ENCODE data around the gene WWOX.
A peak's percentile ranks its signal among the peaks of the same experiment; 100 is the strongest.
"Not testable (repeated sequence)": the region's sequence is repeated elsewhere in the genome, so short reads cannot be mapped to it uniquely, and the experiment has no call there.

The WWOX gene

DNA sequence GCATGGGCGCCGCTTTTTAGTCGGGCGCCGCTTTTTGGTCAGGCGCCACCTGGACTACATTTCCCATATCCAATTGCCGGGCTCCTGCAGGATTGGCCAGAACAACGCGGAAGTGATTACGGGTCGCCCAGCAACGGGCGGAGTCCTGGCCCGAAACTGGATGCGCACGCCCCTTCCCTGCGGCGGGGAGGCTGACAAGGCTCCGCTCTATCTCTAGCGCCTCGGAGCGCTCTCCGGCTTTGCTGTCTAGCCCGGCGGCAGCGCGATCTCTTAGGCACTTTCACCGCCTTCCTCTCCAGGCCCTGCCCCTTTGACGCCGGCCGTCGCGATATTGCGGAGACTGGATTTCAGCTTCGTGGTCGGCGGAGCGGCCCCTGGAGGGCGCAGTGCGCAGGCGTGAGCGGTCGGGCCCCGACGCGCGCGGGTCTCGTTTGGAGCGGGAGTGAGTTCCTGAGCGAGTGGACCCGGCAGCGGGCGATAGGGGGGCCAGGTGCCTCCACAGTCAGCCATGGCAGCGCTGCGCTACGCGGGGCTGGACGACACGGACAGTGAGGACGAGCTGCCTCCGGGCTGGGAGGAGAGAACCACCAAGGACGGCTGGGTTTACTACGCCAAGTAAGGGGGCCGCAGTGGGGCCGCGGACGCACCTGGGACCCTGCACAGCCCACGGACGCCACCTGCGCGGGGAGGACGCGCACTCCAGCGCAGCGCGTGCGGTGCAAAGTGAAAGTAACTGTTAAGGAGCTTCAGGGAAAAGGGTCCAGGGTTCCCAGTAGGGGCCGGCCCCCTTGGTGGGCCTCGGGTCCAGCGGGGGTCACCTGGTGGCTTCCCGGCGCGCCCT, at the start of gene WWOX:
Gene WWOX, plus strand, starts transcription at position 384 of the 841 bp plus-strand sequence.
- DNase-seq: peak; percentile 98

DNA sequence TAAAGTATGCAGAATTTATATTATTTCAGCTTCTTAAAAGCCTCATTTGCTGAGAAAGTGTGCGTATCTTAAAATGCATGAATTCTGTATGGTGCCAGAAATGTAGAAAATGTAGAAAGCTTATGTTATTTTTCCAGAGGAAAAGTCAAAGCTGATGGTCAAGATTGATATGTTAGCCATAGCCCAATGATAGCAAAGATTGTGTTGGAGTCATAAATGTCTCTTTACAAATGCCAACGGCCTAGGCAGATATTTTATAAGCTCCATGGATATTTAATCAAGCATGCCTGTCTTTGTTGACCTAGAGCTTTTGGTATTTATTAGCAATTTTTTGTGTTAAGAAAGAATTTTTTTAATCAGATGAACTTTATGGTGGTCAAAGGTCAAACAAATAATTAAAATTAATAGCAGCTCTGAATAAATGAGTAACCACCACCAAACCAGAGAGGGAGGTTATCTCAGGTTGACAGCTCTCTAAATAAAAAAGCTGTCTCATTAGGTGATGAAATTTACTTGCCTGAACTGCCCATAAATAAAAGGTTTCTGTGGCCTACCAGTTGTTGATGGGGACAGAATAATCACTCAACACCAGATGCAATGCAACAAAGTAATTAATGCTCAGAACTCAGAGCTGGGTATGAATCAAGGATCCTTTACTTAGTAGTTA, 48.6 kb upstream of the WWOX start:
- no peak for DNase-seq

GRCh38 chr16:78057803-78058564, 41.5 kb upstream of the WWOX start:
- DNase-seq: no peak

DNA sequence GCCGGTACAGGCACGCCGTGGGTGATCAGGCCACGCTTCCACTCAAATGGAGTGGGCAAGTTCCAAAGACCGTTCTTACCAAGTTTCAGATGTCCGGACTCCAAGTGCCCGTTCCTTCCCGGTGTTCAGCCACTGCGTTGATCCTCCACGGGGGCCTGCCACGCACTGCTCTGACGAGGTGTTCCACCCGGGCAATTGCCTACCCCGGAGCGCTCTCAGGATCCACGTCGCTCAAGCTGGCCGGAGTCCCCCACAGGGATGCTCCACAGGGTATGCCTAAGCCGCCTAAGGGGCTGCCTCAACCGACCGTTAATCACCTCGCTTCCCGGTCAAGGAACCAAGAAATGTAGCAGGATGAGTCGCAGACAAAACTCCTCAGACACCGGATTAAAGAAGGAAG, 39.6 kb upstream of the WWOX start:
- DNase-seq: not testable (repeated sequence)

GRCh38 chr16:78060295-78060694, 39.2 kb upstream of the WWOX start:
- no peak for DNase-seq

DNA sequence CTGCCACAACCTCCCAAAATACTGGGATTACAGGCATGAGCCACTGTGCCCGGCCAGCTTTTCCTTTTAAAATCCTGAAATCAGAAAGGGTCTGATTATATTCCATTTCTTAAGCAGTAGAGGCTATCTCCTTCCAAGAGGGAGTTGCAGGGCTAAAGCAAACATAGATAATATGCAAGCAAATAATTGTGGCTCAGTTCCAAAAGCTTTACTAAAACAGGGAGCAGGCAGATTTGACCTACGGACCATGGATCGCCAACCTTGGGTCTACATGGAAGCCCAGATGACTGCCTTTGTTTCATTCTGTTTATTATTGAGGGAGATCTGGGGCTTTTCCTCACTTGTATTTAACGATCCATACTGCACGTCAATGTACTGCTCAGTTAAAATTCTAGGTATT, 38.6 kb upstream of the WWOX start:
- no peak for DNase-seq

- DNase-seq: no peak
These were observed 34.1 kb upstream of the WWOX start for GRCh38 chr16:78065319-78065718.

GRCh38 chr16:78069913-78070312, 29.5 kb upstream of the WWOX start:
- DNase-seq: no peak

GRCh38 chr16:78072275-78072674, 27.2 kb upstream of the WWOX start:
- DNase-seq: no peak

DNA sequence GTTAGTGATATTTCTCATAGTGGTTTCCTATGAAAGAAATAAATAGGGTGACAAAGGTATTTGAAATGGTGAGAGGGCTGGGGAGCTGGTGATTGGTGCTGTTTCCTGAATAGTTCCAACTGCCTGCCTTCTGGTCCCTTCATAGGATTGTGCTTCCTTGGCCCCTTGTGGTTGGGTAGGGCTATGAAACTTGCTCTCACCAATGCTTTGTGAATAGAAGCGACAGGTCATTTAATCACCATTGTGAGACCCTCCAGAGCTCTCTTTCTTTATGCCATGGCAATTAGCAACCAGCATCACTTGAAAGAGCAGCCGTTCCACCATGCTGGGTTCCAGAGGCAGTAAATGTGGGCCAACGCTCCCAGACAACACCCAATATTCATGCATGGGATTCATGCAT, 23.7 kb upstream of the WWOX start:
- DNase-seq: no peak

DNA sequence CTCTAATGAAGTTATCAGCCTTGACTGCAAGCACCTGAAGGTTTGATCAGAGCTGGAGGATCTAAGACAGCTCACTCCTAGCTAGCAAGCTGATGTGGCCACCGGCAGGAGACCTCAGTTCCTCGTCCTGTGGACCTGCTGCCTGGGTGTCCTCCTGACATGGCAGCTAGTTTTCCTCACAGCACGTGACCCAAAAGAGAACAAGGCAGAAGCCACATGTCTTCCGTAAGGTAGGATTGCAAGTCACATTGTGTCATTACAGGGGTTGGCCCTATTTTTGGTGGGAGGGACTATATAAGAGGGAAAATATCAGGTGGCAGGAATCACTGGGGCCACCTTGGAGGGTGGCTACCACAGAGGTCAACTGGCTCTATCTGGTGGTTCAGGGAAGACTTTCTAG, 18.1 kb upstream of the WWOX start:
- DNase-seq: no peak

GRCh38 chr16:78091419-78091818, 8.0 kb upstream of the WWOX start:
- no peak for DNase-seq

GRCh38 chr16:78092758-78093157, 6.7 kb upstream of the WWOX start:
- no peak for DNase-seq

DNA sequence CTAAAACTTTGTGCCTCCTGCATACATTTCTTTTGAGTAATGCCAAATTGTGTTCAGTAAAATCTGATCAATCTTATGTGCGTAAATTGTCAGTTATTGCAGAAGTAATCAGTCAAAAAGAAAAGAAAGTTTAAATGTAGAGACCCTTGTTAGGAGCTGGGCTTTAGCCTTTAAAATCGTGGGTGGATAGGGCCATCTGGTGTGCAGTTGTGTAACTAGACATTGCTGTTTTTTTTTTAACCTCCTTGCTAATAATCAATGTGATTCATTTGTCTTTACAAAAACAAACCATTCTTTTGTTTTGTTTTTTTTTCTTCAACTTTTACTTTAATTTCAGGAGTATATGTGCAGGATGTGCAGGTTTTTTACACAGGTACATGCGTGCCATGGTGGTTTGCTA, 5.3 kb upstream of the WWOX start:
- no peak for DNase-seq

- DNase-seq: no peak
These were observed 4.5 kb upstream of the WWOX start for GRCh38 chr16:78094998-78095397.

GRCh38 chr16:78096386-78096785, 3.1 kb upstream of the WWOX start:
- no peak for DNase-seq

GRCh38 chr16:78097548-78097947, 1.9 kb upstream of the WWOX start:
- no peak for DNase-seq

DNA sequence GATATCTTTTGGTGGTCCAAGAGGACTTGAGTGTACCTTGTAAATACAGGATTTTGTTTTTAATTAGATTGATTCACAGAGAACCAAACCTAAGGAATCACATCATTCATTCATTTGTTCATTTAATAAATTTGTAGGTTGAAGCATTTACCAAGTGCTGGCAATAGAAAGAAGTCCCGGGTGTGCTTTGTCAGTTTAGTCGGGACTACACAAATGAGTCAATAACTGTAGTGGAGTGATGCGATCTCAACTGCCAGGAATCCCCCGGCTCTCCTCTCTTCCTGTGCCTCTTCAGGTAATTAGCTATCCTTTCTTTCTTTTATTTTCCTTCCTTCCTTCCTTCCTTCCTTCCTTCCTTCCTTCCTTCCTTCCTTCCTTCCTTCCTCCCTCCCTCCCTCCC, 1.4 kb upstream of the WWOX start:
- DNase-seq: no peak

GRCh38 chr16:78098595-78099270, 721 bp upstream of the WWOX start:
- DNase-seq: no peak

- DNase-seq: no peak
These were observed 636 bp downstream of the WWOX start for GRCh38 chr16:78100112-78100467.

GRCh38 chr16:78102122-78102660, 2.7 kb downstream of the WWOX start:
- no peak for DNase-seq

DNA sequence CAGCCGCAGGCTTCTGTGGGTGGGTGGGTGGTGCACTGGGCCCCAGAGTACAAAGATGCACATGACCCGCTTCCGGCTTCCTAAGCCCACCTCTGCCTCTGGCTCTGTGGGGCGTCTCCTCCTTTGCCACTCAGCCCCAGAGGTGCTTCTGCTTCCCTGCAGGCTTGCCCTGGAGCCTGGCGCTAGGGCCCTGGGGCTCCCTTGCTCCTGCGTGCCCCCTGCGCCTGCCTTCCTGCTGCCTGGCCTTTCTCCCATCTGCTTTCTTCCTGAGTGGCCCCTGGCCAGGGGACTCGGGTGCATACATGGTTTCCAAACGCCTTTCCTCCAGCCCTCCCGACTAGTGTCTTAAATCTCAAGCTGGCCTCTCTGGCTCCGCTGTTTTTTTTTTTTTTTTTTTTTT, 3.4 kb downstream of the WWOX start:
- no peak for DNase-seq

GRCh38 chr16:78105517-78105916, 6.1 kb downstream of the WWOX start:
- DNase-seq: no peak
